ENCODE results near the gene KLHDC9. TPM values are rescaled to one million over a fixed set of nuclear protein-coding genes. Genes with fewer than 3 reads are reported as not detected.

The KLHDC9 gene
- polyA plus RNA-seq, 1 donor (not counting 4 experiments of a cell fraction or from before 2014, with no cell fraction given), result 0.54 TPM

GRCh38 chr1:161092621-161093028 is 5.5 kb upstream of the KLHDC9 start:
- TF ChIP-seq CTCF (optimal IDR thresholded peaks at IDR 0.05 in 1 of 3, IDR thresholded peaks at IDR 0.05 in 1 of 3, conservative IDR thresholded peaks at IDR 0.05 in 1 of 3; ENCODE audit: extremely low read depth in 1 of 3, insufficient read depth in 2 of 3, low read length in 3 of 3), result no peak
- no peak for TF ChIP-seq EZH2 (IDR thresholded peaks at IDR 0.05; ENCODE audit: low read length)
- H3K9me3 ChIP-seq (ENCODE audit: control insufficient read depth, low read depth, low read length), result no peaks in the 10 kb centered on the region

GRCh38 chr1:161094481-161094880 is 3.7 kb upstream of the KLHDC9 start:
- Histone ChIP-seq H3K27ac (ENCODE audit: control insufficient read depth, insufficient read depth, low read length) (no peak overlapping the region), H3K9ac (ENCODE audit: control insufficient read depth, extremely low read depth, insufficient read depth, low read length) (no peak overlapping the region), H3K79me2 (ENCODE audit: control insufficient read depth, insufficient read depth, low read length) (no peaks in the 10 kb centered on the region), H3K4me1 (ENCODE audit: control insufficient read depth, extremely low read depth, insufficient read depth, low read length) (peaks cover 49% of the 10 kb centered on the region), H3K4me2 (ENCODE audit: control insufficient read depth, extremely low read depth, insufficient read depth, low read depth, low read length) (no peak overlapping the region), H4K20me1 (ENCODE audit: control insufficient read depth, extremely low read depth, insufficient read depth, low read length) (no peaks in the 10 kb centered on the region), H3K27me3 (ENCODE audit: control insufficient read depth, extremely low read depth, insufficient read depth, low read length) (no peaks in the 10 kb centered on the region), H2AFZ (ENCODE audit: control insufficient read depth, low read length) (no peak overlapping the region), H3K36me3 (ENCODE audit: control insufficient read depth in 2 of 2, extremely low read depth in 1 of 2, insufficient read depth in 2 of 2, low read length in 2 of 2) (peaks cover 1 to 2% of the 10 kb centered on the region in 2 experiments), H3K4me3 (ENCODE audit: control insufficient read depth in 2 of 3, extremely low read depth in 1 of 3, insufficient read depth in 2 of 3, low read depth in 1 of 3, low read length in 3 of 3) (no peak overlapping the region), H3K9me3 (ENCODE audit: control insufficient read depth, low read depth, low read length) (no peaks in the 10 kb centered on the region), H3K9me1 (ENCODE audit: control insufficient read depth, extremely low read depth, insufficient read depth, low read length) (no peaks in the 10 kb centered on the region)
- TF ChIP-seq EZH2 (IDR thresholded peaks at IDR 0.05; ENCODE audit: low read length), result no peak
- dilution Hi-C loops (cut with MboI; ENCODE audit: extremely low pct_ligation_motif_present, low sequenced_read_pairs), result no loop called here
- FAIRE-seq, result no peak
- DNase-seq (ENCODE audit: low read depth, low spot score), result no peak

More at GRCh38 chr1:161092621-161093028, 5.5 kb upstream of the KLHDC9 start:
- dilution Hi-C loops (cut with MboI; ENCODE audit: extremely low pct_ligation_motif_present, low sequenced_read_pairs), result no loop called here
- Histone ChIP-seq H3K27ac (ENCODE audit: control insufficient read depth, insufficient read depth, low read length) (peak overlapping the region; percentile 71), H3K27me3 (ENCODE audit: control insufficient read depth, extremely low read depth, insufficient read depth, low read length) (no peaks in the 10 kb centered on the region), H2AFZ (ENCODE audit: control insufficient read depth, low read length) (no peak overlapping the region), H3K4me2 (ENCODE audit: control insufficient read depth, extremely low read depth, insufficient read depth, low read depth, low read length) (peak overlapping the region; percentile 42), H3K4me1 (ENCODE audit: control insufficient read depth, extremely low read depth, insufficient read depth, low read length) (peaks cover 51% of the 10 kb centered on the region), H4K20me1 (ENCODE audit: control insufficient read depth, extremely low read depth, insufficient read depth, low read length) (no peaks in the 10 kb centered on the region), H3K9me1 (ENCODE audit: control insufficient read depth, extremely low read depth, insufficient read depth, low read length) (no peaks in the 10 kb centered on the region), H3K36me3 (ENCODE audit: control insufficient read depth in 2 of 2, extremely low read depth in 1 of 2, insufficient read depth in 2 of 2, low read length in 2 of 2) (no peaks in the 10 kb centered on the region), H3K9ac (ENCODE audit: control insufficient read depth, extremely low read depth, insufficient read depth, low read length) (no peak overlapping the region), H3K4me3 (ENCODE audit: control insufficient read depth in 2 of 3, extremely low read depth in 1 of 3, insufficient read depth in 2 of 3, low read depth in 1 of 3, low read length in 3 of 3) (no peak overlapping the region), H3K79me2 (ENCODE audit: control insufficient read depth, insufficient read depth, low read length) (no peaks in the 10 kb centered on the region)
- peak; percentile 23 for FAIRE-seq
- DNase-seq (ENCODE audit: low read depth, low spot score), result no peak

GRCh38 chr1:161095230-161095629 is 2.9 kb upstream of the KLHDC9 start:
- H2AFZ ChIP-seq (ENCODE audit: control insufficient read depth, low read length), result no peak overlapping the region
- dilution Hi-C loops (cut with MboI; ENCODE audit: extremely low pct_ligation_motif_present, low sequenced_read_pairs), result no loop called here
- H3K79me2 ChIP-seq (ENCODE audit: control insufficient read depth, insufficient read depth, low read length), result no peaks in the 10 kb centered on the region
- no peaks in the 10 kb centered on the region for H4K20me1 ChIP-seq (ENCODE audit: control insufficient read depth, extremely low read depth, insufficient read depth, low read length)
- FAIRE-seq (no peak), DNase-seq (ENCODE audit: low read depth, low spot score) (no peak)
- no peak overlapping the region for H3K4me2 ChIP-seq (ENCODE audit: control insufficient read depth, extremely low read depth, insufficient read depth, low read depth, low read length)
- no peaks in the 10 kb centered on the region for H3K9me3 ChIP-seq (ENCODE audit: control insufficient read depth, low read depth, low read length)
- no peak for TF ChIP-seq EZH2 (IDR thresholded peaks at IDR 0.05; ENCODE audit: low read length)
- H3K9ac ChIP-seq (ENCODE audit: control insufficient read depth, extremely low read depth, insufficient read depth, low read length), result no peak overlapping the region
- no peak overlapping the region for H3K4me3 ChIP-seq (ENCODE audit: control insufficient read depth in 2 of 3, extremely low read depth in 1 of 3, insufficient read depth in 2 of 3, low read depth in 1 of 3, low read length in 3 of 3)
- H3K36me3 ChIP-seq (ENCODE audit: control insufficient read depth in 2 of 2, extremely low read depth in 1 of 2, insufficient read depth in 2 of 2, low read length in 2 of 2), result peaks cover 8% of the 10 kb centered on the region in 2 experiments
- peaks cover 44% of the 10 kb centered on the region for H3K4me1 ChIP-seq (ENCODE audit: control insufficient read depth, extremely low read depth, insufficient read depth, low read length)
- H3K9me1 ChIP-seq (ENCODE audit: control insufficient read depth, extremely low read depth, insufficient read depth, low read length), result no peaks in the 10 kb centered on the region
- H3K27ac ChIP-seq (ENCODE audit: control insufficient read depth, insufficient read depth, low read length), result no peak overlapping the region
- H3K27me3 ChIP-seq (ENCODE audit: control insufficient read depth, extremely low read depth, insufficient read depth, low read length), result no peaks in the 10 kb centered on the region
